PC-9 (cell line): ENCODE results near the gene MYO1H.

Source experiments
- CTCF ChIP-seq: fragments of 200-600 bp; sonication (generic); conservative IDR thresholded peaks from 2 replicates; pipeline ENCODE4 v1.6.1; 2017; ENCODE audit warnings: mixed run types, antibody characterized with exemption, mild to moderate bottlenecking, moderate library complexity
- EZH2 ChIP-seq: fragments of 200-600 bp; sonication (generic); IDR thresholded peaks from 2 replicates; pipeline ENCODE4 v1.8.0; 2017; ENCODE audit warnings: antibody characterized with exemption, low read depth

- TF ChIP-seq CTCF, result no peak
- TF ChIP-seq EZH2, result no peak
Observed at GRCh38 chr12:109423392-109423791, 75.7 kb downstream of the MYO1H start.
